SU-DHL-6 (cell line): ENCODE data around the gene IRF2.

Source experiments
- H2AFZ ChIP-seq: fragments of 200-600 bp; sonication (generic); 2 replicates; pipeline ENCODE4 v1.6.1; 2014; ENCODE audit warnings: low read depth, mild to moderate bottlenecking, moderate library complexity, mixed read lengths, antibody characterized with exemption, low read length; ENCODE audit not compliant: severe bottlenecking
- H3F3A ChIP-seq: fragments of 200-600 bp; shearing (Covaris generic); 2 replicates; pipeline ENCODE4 v1.6.0; 2016; ENCODE audit warnings: antibody characterized with exemption, mild to moderate bottlenecking; ENCODE audit not compliant: insufficient read depth
- H3K27ac ChIP-seq: fragments of 200-600 bp; sonication (generic); 2 replicates; pipeline ENCODE4 v1.5.1; 2016; ENCODE audit warnings: low read depth, mild to moderate bottlenecking, low read length, moderate library complexity, mixed read lengths
- H3K27me3 ChIP-seq: fragments of 200-600 bp; sonication (generic), shearing (Covaris generic); 2 replicates; pipeline ENCODE4 v1.6.0; 2014; ENCODE audit warnings: mild to moderate bottlenecking, low read length
- H3K36me3 ChIP-seq: fragments of 200-600 bp; sonication (generic); 2 replicates; pipeline ENCODE4 v1.6.1; 2014; ENCODE audit warnings: mild to moderate bottlenecking, low read length, mixed read lengths
- H3K4me2 ChIP-seq: fragments of 300-600, 200-600 bp; shearing (Covaris generic), sonication (generic); 2 replicates; pipeline ENCODE4 v1.6.0; 2014; ENCODE audit warnings: low read length, low read depth, mild to moderate bottlenecking; ENCODE audit not compliant: poor library complexity, severe bottlenecking
- H3K4me3 ChIP-seq: fragments of 200-600 bp; sonication (generic); 2 replicates; pipeline ENCODE4 v1.5.1; 2014; ENCODE audit warnings: antibody characterized with exemption, low read length, mild to moderate bottlenecking, mixed read lengths; ENCODE audit not compliant: insufficient read depth, poor library complexity, severe bottlenecking
- H3K79me2 ChIP-seq: fragments of 200-600 bp; sonication (generic); 2 replicates; pipeline ENCODE4 v1.6.1; 2014; ENCODE audit warnings: mild to moderate bottlenecking, low read length, moderate library complexity; ENCODE audit not compliant: insufficient read depth
- H3K9ac ChIP-seq: fragments of 200-600 bp; sonication (generic); 2 replicates; pipeline ENCODE4 v1.7.0; 2014; ENCODE audit warnings: mild to moderate bottlenecking, low read length
- H3K9me2 ChIP-seq: fragments of 200-600 bp; sonication (generic); replicated peaks from 2 replicates; pipeline ENCODE4 v1.6.1; 2014; ENCODE audit warnings: low read length; ENCODE audit not compliant: insufficient read depth
- H3K9me3 ChIP-seq: fragments of 200-600 bp; sonication (generic); 2 replicates; pipeline ENCODE4 v1.6.1; 2014; ENCODE audit warnings: low read length, mixed read lengths; ENCODE audit not compliant: insufficient read depth
- H4K20me1 ChIP-seq: fragments of 200-600 bp; sonication (generic); 2 replicates; pipeline ENCODE4 v1.6.1; 2014; ENCODE audit warnings: low read depth, mild to moderate bottlenecking, antibody characterized with exemption, low read length, moderate library complexity, mixed read lengths
- EZH2phosphoT487 ChIP-seq: fragments of 200-600 bp; sonication (generic), shearing (Covaris generic); conservative IDR thresholded peaks from 2 replicates; pipeline ENCODE4 v1.6.1; 2018; ENCODE audit warnings: mild to moderate bottlenecking, antibody characterized with exemption, low read length, moderate library complexity, mixed read lengths
- TF ChIP-seq, protein P1 (sequence below): fragments of 200-600 bp; sonication (generic); IDR thresholded peaks from one replicate; pipeline ENCODE4 v1.5.1; 2017; ENCODE audit warnings: antibody characterized with exemption, mild to moderate bottlenecking, low read length, moderate library complexity; ENCODE audit not compliant: insufficient read depth, poor library complexity, severe bottlenecking

Gene IRF2

DNA sequence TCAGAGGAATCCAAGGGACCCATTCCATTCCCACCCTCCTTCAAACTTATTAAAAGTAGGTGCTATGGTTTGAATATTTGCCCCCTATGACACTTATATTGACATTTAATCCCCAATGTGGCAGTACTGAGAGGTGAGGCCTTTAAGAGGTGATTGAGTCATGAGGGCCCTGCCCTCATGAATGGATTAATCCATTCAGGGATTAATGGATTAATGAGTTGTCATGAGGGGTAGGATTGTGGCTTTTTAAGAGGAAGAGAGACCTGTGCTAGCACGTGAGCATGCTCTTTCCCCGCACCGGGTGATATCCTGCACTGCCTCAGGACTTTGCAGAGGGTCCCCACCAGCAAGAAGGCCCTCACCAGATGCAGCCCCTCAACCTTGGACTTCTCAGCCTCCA, 50.1 kb downstream of the IRF2 start:
- H2AFZ ChIP-seq, result no peak overlapping the region
- no peak overlapping the region for H3K27ac ChIP-seq
- peaks cover 10% of the 10 kb centered on the region; the same call in 1 of the 2 replicates for H3K36me3 ChIP-seq
- TF ChIP-seq, protein P1, sequence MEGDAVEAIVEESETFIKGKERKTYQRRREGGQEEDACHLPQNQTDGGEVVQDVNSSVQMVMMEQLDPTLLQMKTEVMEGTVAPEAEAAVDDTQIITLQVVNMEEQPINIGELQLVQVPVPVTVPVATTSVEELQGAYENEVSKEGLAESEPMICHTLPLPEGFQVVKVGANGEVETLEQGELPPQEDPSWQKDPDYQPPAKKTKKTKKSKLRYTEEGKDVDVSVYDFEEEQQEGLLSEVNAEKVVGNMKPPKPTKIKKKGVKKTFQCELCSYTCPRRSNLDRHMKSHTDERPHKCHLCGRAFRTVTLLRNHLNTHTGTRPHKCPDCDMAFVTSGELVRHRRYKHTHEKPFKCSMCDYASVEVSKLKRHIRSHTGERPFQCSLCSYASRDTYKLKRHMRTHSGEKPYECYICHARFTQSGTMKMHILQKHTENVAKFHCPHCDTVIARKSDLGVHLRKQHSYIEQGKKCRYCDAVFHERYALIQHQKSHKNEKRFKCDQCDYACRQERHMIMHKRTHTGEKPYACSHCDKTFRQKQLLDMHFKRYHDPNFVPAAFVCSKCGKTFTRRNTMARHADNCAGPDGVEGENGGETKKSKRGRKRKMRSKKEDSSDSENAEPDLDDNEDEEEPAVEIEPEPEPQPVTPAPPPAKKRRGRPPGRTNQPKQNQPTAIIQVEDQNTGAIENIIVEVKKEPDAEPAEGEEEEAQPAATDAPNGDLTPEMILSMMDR, result no peak
- TF ChIP-seq EZH2phosphoT487, result no peak
- no peaks in the 10 kb centered on the region for H3K9me3 ChIP-seq
- H3K9ac ChIP-seq, result no peak overlapping the region
- H3K9me2 ChIP-seq, result no peaks in the 10 kb centered on the region
- no peaks in the 10 kb centered on the region for H3F3A ChIP-seq
- H3K4me3 ChIP-seq, result no peak overlapping the region
- H4K20me1 ChIP-seq, result no peaks in the 10 kb centered on the region
- H3K4me2 ChIP-seq, result no peak overlapping the region
- H3K79me2 ChIP-seq, result no peaks in the 10 kb centered on the region
- no peaks in the 10 kb centered on the region for H3K27me3 ChIP-seq

GRCh38 chr4:184423003-184423686, 51.2 kb downstream of the IRF2 start:
- Histone ChIP-seq H3K27me3 (no peaks in the 10 kb centered on the region), H3K4me2 (no peak overlapping the region), H3K9me3 (no peaks in the 10 kb centered on the region), H3K79me2 (no peaks in the 10 kb centered on the region), H3K9ac (no peak overlapping the region), H4K20me1 (no peaks in the 10 kb centered on the region), H3F3A (no peaks in the 10 kb centered on the region; the same call in 1 of the 2 replicates), H3K9me2 (no peaks in the 10 kb centered on the region), H2AFZ (no peak overlapping the region), H3K4me3 (no peak overlapping the region), H3K36me3 (peaks cover 12% of the 10 kb centered on the region; the same call in 1 of the 2 replicates), H3K27ac (no peak overlapping the region)
- TF ChIP-seq, protein P1, result no peak
- no peak for TF ChIP-seq EZH2phosphoT487

GRCh38 chr4:184422378-184422777, 52.0 kb downstream of the IRF2 start:
- no peaks in the 10 kb centered on the region for H4K20me1 ChIP-seq
- H2AFZ ChIP-seq, result no peak overlapping the region
- H3F3A ChIP-seq, result no peaks in the 10 kb centered on the region; the same call in 1 of the 2 replicates
- no peak overlapping the region for H3K9ac ChIP-seq
- H3K4me3 ChIP-seq, result no peak overlapping the region
- H3K9me3 ChIP-seq, result no peaks in the 10 kb centered on the region
- H3K27me3 ChIP-seq, result no peaks in the 10 kb centered on the region
- no peaks in the 10 kb centered on the region for H3K9me2 ChIP-seq
- no peak for TF ChIP-seq EZH2phosphoT487
- TF ChIP-seq, protein P1, result no peak
- H3K79me2 ChIP-seq, result no peaks in the 10 kb centered on the region
- no peak overlapping the region for H3K4me2 ChIP-seq
- H3K36me3 ChIP-seq, result peaks cover 16% of the 10 kb centered on the region; the same call in 1 of the 2 replicates
- H3K27ac ChIP-seq, result no peak overlapping the region
